Body of pancreas (tissue), 4 donors: ENCODE data around the gene ATAD5. TPM values are rescaled to one million over a fixed set of nuclear protein-coding genes. Genes with fewer than 3 reads are reported as not detected.

Experiments
- ATAC-seq: fragments of 150-250 bp; one replicate; pipeline ENCODE4 v1.9.1; 2016
- DNase-seq, 4 donors: peaks; one replicate each; pipeline ENCODE4 v3.0.0-alpha.2; 2019
- H3K27ac ChIP-seq, 4 donors: fragments of 200-600 bp; sonication (generic); 1 replicate in 3 of 4; 2 replicates in 1 of 4; pipeline versions ENCODE4 v1.5.1 to v1.6.1; 2016 to 2019; ENCODE audit warnings: mild to moderate bottlenecking in 1 of 4, mixed read lengths in 1 of 4, moderate library complexity in 1 of 4
- H3K27me3 ChIP-seq, 2 donors: fragments of 200-600 bp; sonication (generic); one replicate each; pipeline ENCODE4 v1.6.0; 2016; ENCODE audit warnings: mild to moderate bottlenecking in 1 of 2
- H3K36me3 ChIP-seq, 2 donors: fragments of 200-600 bp; sonication (generic); replicated peaks in 1 of 2; 2 replicates each; pipeline ENCODE4 v1.5.1; 2016; ENCODE audit warnings: low read depth in 2 of 2; ENCODE audit not compliant: insufficient read depth in 1 of 2
- H3K4me1 ChIP-seq: fragments of 200-600 bp; sonication (generic); one replicate; pipeline ENCODE4 v1.6.0; 2016
- H3K4me3 ChIP-seq, 2 donors: fragments of 200-600 bp; sonication (generic); 1 replicate in 1 of 2; 2 replicates in 1 of 2; pipeline ENCODE4 v1.5.1; 2016 to 2019
- H3K9me3 ChIP-seq, 3 donors: fragments of 200-600 bp; sonication (generic); 1 replicate in 2 of 3; 2 replicates in 1 of 3; pipeline ENCODE4 v1.5.1; 2016
- POLR2A ChIP-seq, 3 donors: fragments of 450-650 bp; IDR thresholded peaks; one replicate each; pipeline ENCODE4 v1.6.1; 2016; ENCODE audit warnings: antibody characterized with exemption in 3 of 3, mild to moderate bottlenecking in 2 of 3
- WGBS, 2 donors: methylation state at CpG; one replicate each; pipeline ENCODE4 v1.1.5; 2017; 5-methylcytosine and 5-hydroxymethylcytosine counted together
- intact Hi-C: fragments of 100-400 bp; cut with DNase I; formaldehyde crosslinking; loops from one replicate; pipeline ENCODE4 v1.15.1; 2023
- total RNA-seq, 2 donors: library from RNA; depleted of rRNA; stranded (reverse); fragments of >200 nt; gene quantifications; one replicate each; pipeline ENCODE4 v1.1.0, GENCODE V29; 2016
- TF ChIP-seq, protein P1 (sequence below), 7 experiments: fragments of 450-650 bp in 4 of 7; fragments of 200-600 bp in 3 of 7; sonication (generic) in 3 of 7; IDR thresholded peaks; one replicate each; pipeline ENCODE4 v1.5.1; 2016 to 2019; ENCODE audit warnings: antibody characterized with exemption in 7 of 7

ATAD5 gene
- total RNA-seq, 2 donors from 2014 or later, result 1.0 to 1.6 TPM

DNA sequence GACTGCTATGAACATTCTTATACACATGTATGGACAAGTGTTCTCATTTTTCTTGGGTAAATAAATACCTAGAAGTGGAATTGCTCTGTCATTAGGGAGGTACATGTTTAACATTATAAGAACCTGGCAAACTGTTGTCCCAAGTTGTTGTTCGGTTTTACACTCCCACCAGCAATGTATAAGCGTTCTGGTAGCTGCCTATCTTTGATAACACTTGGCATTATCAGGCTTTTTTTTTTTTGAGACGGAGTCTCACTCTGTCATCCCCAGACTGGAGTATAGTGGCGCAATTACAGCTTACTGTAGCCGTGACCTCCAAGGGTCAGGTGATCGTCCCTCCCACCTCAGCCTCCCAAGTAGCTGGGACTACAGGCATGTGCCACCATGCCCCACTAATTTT is 16.3 kb downstream of the ATAD5 start:
- H3K27ac ChIP-seq, result no peak overlapping the region
- WGBS, 2 donors, result 83 to 85% methylated on average over 6 of the region's 6 CpGs
- ATAC-seq (no peak), DNase-seq (no peak)
- H3K4me3 ChIP-seq, result no peak overlapping the region
- no peaks in the 10 kb centered on the region for H3K27me3 ChIP-seq
- no peaks in the 10 kb centered on the region for H3K9me3 ChIP-seq
- H3K36me3 ChIP-seq, result no peaks in the 10 kb centered on the region
- intact Hi-C loops, result no loop called here
- TF ChIP-seq POLR2A (IDR thresholded peaks at IDR 0.05), result no peak
- TF ChIP-seq, protein P1, sequence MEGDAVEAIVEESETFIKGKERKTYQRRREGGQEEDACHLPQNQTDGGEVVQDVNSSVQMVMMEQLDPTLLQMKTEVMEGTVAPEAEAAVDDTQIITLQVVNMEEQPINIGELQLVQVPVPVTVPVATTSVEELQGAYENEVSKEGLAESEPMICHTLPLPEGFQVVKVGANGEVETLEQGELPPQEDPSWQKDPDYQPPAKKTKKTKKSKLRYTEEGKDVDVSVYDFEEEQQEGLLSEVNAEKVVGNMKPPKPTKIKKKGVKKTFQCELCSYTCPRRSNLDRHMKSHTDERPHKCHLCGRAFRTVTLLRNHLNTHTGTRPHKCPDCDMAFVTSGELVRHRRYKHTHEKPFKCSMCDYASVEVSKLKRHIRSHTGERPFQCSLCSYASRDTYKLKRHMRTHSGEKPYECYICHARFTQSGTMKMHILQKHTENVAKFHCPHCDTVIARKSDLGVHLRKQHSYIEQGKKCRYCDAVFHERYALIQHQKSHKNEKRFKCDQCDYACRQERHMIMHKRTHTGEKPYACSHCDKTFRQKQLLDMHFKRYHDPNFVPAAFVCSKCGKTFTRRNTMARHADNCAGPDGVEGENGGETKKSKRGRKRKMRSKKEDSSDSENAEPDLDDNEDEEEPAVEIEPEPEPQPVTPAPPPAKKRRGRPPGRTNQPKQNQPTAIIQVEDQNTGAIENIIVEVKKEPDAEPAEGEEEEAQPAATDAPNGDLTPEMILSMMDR (IDR thresholded peaks at IDR 0.05), result no peak
- H3K4me1 ChIP-seq, result no peaks in the 10 kb centered on the region

DNA sequence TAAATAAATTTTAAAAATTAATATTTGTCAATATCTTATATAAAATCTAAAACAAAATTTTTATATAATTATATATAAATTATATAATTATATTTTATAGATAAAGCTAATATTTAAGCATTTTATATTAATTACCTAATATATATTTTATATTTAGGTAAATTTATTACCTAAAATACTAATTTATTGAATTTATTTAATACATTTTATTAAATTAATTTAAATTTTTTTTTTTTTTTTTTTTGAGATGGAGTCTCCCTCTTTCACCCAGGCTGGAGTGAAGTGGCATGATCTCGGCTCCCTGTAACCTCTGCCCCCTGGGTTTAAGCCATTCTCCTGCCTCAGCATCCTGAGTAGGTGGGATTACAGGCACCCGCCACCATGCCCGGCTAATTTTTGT is 22.4 kb downstream of the ATAD5 start:
- no peaks in the 10 kb centered on the region for H3K9me3 ChIP-seq
- intact Hi-C loops, result no loop called here
- no peak overlapping the region for H3K4me3 ChIP-seq
- no peaks in the 10 kb centered on the region for H3K36me3 ChIP-seq
- H3K4me1 ChIP-seq, result no peaks in the 10 kb centered on the region
- no peaks in the 10 kb centered on the region for H3K27me3 ChIP-seq
- no peak overlapping the region for H3K27ac ChIP-seq
- ATAC-seq (no peak), DNase-seq (no peak)
- WGBS, 2 donors, result 94 to 98% methylated on average over 3 of the region's 3 CpGs
- no peak for TF ChIP-seq POLR2A (IDR thresholded peaks at IDR 0.05)
- TF ChIP-seq, protein P1 (IDR thresholded peaks at IDR 0.05), result no peak

DNA sequence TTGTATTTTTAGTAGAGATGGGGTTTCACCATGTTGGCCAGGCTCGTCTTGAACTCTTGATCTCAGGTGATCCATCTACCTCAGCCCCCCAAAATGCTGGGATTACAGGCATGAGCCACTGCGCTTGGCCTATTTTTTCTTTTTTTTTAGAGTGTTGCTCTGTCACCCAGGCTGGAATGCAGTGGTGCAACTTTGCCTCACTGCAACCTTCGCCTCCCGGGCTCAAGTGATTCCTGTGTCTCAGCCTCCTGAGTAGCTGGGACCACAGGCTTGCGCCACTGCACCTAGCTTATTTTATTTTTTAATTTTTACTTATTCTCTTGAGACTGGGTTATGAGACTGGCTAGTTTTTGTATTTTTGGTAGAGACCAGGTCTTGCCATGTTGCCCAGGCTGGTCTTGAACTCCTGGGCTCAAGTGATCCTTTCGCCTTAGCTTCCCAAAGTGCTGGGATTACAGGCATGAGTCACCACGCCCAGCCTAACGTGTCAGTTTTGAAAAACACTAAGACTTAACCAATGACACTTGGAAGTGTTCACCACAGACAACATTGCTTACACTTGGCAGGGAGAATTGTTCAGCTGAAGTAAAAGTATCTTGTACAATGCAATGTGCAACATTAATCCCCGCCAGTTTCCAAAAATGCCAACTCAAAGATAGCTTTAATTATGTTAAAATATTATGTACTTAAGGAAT is 26.9 kb downstream of the ATAD5 start:
- no peaks in the 10 kb centered on the region for H3K27me3 ChIP-seq
- no peak overlapping the region for H3K4me3 ChIP-seq
- intact Hi-C loops, result no loop called here
- WGBS, 2 donors, result 91 to 93% methylated on average over 9 of the region's 9 CpGs
- ATAC-seq (no peak), DNase-seq (no peak)
- no peaks in the 10 kb centered on the region for H3K9me3 ChIP-seq
- no peaks in the 10 kb centered on the region for H3K4me1 ChIP-seq
- no peak overlapping the region for H3K27ac ChIP-seq
- no peak for TF ChIP-seq POLR2A (IDR thresholded peaks at IDR 0.05)
- TF ChIP-seq, protein P1 (IDR thresholded peaks at IDR 0.05), result no peak
- no peaks in the 10 kb centered on the region for H3K36me3 ChIP-seq

DNA sequence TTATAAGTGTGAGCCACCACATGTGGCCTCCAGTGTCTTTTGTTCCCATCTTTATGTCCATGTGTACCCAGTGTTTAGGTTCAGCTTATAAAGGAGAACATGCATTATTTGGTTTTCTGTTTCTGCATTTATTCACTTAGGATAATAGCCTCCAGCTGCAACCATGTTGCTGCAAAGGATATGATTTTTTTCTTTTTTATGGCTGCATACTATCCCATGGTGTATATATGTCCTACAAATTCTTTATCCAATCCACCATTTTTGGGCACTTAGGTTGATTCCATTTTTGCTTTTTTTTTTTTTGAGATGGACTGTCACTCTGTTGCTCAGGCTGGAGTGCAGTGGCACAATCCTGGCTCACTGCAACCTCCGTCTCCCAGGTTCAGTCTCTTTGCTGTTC is 32.9 kb downstream of the ATAD5 start:
- no peak overlapping the region for H3K4me3 ChIP-seq
- H3K27me3 ChIP-seq, result no peaks in the 10 kb centered on the region
- H3K27ac ChIP-seq, result no peak overlapping the region
- H3K36me3 ChIP-seq, result no peaks in the 10 kb centered on the region
- TF ChIP-seq, protein P1 (IDR thresholded peaks at IDR 0.05), result no peak
- TF ChIP-seq POLR2A (IDR thresholded peaks at IDR 0.05), result no peak
- DNase-seq, result no peak
- no peak for ATAC-seq
- no peaks in the 10 kb centered on the region for H3K9me3 ChIP-seq
- WGBS, 2 donors, result 96 to 100% methylated on average over 1 of the region's 1 CpG
- intact Hi-C loops, result no loop called here
- H3K4me1 ChIP-seq, result no peaks in the 10 kb centered on the region

DNA sequence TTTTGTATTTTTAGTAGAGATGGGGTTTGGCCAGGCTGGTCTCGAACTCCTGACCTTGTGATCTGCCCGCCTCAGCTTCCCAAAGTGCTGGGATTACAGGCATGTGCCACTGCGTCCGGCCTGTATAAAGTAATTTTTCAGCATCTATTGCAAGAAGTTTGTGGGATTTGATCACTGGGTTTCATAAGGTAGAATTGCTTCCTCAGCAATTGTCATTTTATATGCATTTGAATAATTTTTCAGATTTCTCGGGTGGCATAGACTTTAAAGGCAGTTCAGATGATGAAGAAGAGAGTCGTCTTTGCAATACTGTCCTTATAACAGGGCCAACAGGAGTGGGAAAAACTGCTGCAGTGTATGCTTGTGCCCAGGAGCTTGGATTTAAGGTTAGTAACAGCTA is 37.2 kb downstream of the ATAD5 start:
- TF ChIP-seq POLR2A (IDR thresholded peaks at IDR 0.05), result no peak
- TF ChIP-seq, protein P1 (IDR thresholded peaks at IDR 0.05), result no peak
- no peak overlapping the region for H3K4me3 ChIP-seq
- 94 to 95% methylated on average over 6 of the region's 6 CpGs for WGBS, 2 donors

More for the DNA sequence above, 37.2 kb downstream of the ATAD5 start:
- no peaks in the 10 kb centered on the region for H3K9me3 ChIP-seq
- DNase-seq (no peak), ATAC-seq (no peak)
- no peaks in the 10 kb centered on the region for H3K36me3 ChIP-seq
- H3K27ac ChIP-seq, result no peak overlapping the region
- no peaks in the 10 kb centered on the region for H3K27me3 ChIP-seq
- intact Hi-C loops, result no loop called here
- no peaks in the 10 kb centered on the region for H3K4me1 ChIP-seq
